HepG2 (cell line): Measurements from ENCODE around the gene AHRR. TPM values are rescaled to one million over a fixed set of nuclear protein-coding genes. Genes with fewer than 3 reads are reported as not detected.

ENCODE experiments used
- ASH2L ChIP-seq: fragments of 300-600, 200-600 bp; sonication (generic); IDR thresholded peaks from 2 replicates; pipeline ENCODE4 v1.7.0; 2017; ENCODE audit warnings: low read depth, mild to moderate bottlenecking, moderate library complexity, mixed read lengths, low read length; ENCODE audit not compliant: insufficient read length
- CBX1 ChIP-seq: IDR thresholded peaks from one replicate; pipeline ENCODE4 v1.6.1; 2016; ENCODE audit warnings: antibody characterized with exemption, low read depth
- DMAP1 ChIP-seq: IDR thresholded peaks from 2 replicates; pipeline ENCODE4 v1.6.1; 2016
- ELF1 ChIP-seq: sonication (generic); formaldehyde crosslinking; IDR thresholded peaks from 2 replicates; pipeline ENCODE4 v1.4.0; 2020; ENCODE audit warnings: missing genetic modification reagents
- FUBP1 ChIP-seq: sonication (generic); formaldehyde crosslinking; IDR thresholded peaks from 2 replicates; pipeline ENCODE4 v1.5.1; 2020; ENCODE audit warnings: missing genetic modification reagents, mild to moderate bottlenecking, borderline replicate concordance
- GABPB1 ChIP-seq: IDR thresholded peaks from 2 replicates; pipeline ENCODE4 v1.6.1; 2016; ENCODE audit warnings: mild to moderate bottlenecking, missing genetic modification reagents, moderate library complexity, missing compliant biosample characterization
- HNF1B ChIP-seq: sonication (generic); formaldehyde crosslinking; IDR thresholded peaks from 2 replicates; pipeline ENCODE4 v1.5.1; 2020; ENCODE audit warnings: mild to moderate bottlenecking, moderate library complexity, missing genetic modification reagents
- KDM5B ChIP-seq: sonication (generic); formaldehyde crosslinking; IDR thresholded peaks from 2 replicates; pipeline ENCODE4 v1.4.0; 2020; ENCODE audit warnings: missing genetic modification reagents, mild to moderate bottlenecking, borderline replicate concordance
- SPEN ChIP-seq: sonication (generic); formaldehyde crosslinking; IDR thresholded peaks from 2 replicates; pipeline ENCODE4 v1.5.1; 2020; ENCODE audit warnings: low read depth, mild to moderate bottlenecking, missing genetic modification reagents
- STAT5B ChIP-seq: sonication (generic); formaldehyde crosslinking; IDR thresholded peaks from 2 replicates; pipeline ENCODE4 v1.4.0; 2020; ENCODE audit warnings: missing genetic modification reagents
- THAP9 ChIP-seq: sonication (generic); formaldehyde crosslinking; IDR thresholded peaks from 2 replicates; pipeline ENCODE4; 2020; ENCODE audit warnings: missing genetic modification reagents, mild to moderate bottlenecking, borderline replicate concordance
- ZIK1 ChIP-seq: sonication (generic); formaldehyde crosslinking; IDR thresholded peaks from 2 replicates; pipeline ENCODE4 v1.5.0; 2020; ENCODE audit warnings: mild to moderate bottlenecking, low read depth, missing genetic modification reagents, borderline replicate concordance
- ZNF256 ChIP-seq: sonication (generic); formaldehyde crosslinking; conservative IDR thresholded peaks from 2 replicates; pipeline ENCODE4 v1.4.0; 2020; ENCODE audit warnings: missing genetic modification reagents
- ZNF441 ChIP-seq: sonication (generic); formaldehyde crosslinking; IDR thresholded peaks from 2 replicates; pipeline ENCODE4 v1.7.0; 2021; ENCODE audit warnings: missing genetic modification reagents, borderline replicate concordance
- ZNF496 ChIP-seq: sonication (generic); formaldehyde crosslinking; IDR thresholded peaks from 2 replicates; pipeline ENCODE4 v1.8.1; 2023; ENCODE audit warnings: mild to moderate bottlenecking, moderate library complexity, missing genetic modification reagents; ENCODE audit not compliant: insufficient replicate concordance
- ZNF570 ChIP-seq: sonication (generic); formaldehyde crosslinking; IDR thresholded peaks from 2 replicates; pipeline ENCODE4 v1.4.0; 2020; ENCODE audit warnings: mild to moderate bottlenecking, missing genetic modification reagents, borderline replicate concordance
- ZNF737 ChIP-seq: sonication (generic); formaldehyde crosslinking; IDR thresholded peaks from 2 replicates; pipeline ENCODE4 v1.5.0; 2020; ENCODE audit warnings: missing genetic modification reagents, mild to moderate bottlenecking, borderline replicate concordance
- ZNF792 ChIP-seq: IDR thresholded peaks from 2 replicates; pipeline ENCODE4 v1.6.1; 2016
- ZSCAN25 ChIP-seq: sonication (generic); formaldehyde crosslinking; IDR thresholded peaks from 2 replicates; pipeline ENCODE4 v1.8.0; 2022; ENCODE audit warnings: mild to moderate bottlenecking, missing genetic modification reagents
- polyA plus RNA-seq, 8 experiments: library from polyadenylated mRNA; depleted of rRNA in 3 of 8; stranded (reverse) in 7 of 8; unstranded in 1 of 8; fragments of >200 nt; fragmentation: Illumina TruSeq in 4 of 8; extraction: Trizol in 4 of 8; gene quantifications; 2 replicates each; pipeline versions ENCODE4 v1.2.1 to v1.2.3, GENCODE V29; 2011 to 2016; ENCODE audit warnings: low read depth in 4 of 8, missing spikeins in 1 of 8, mixed read lengths in 1 of 8; ENCODE audit not compliant: insufficient read depth in 1 of 8
- total RNA-seq, 5 experiments: library from RNA; depleted of rRNA; stranded (reverse); fragments of >200 nt; fragmentation: Illumina TruSeq; extraction: Trizol; gene quantifications; 2 replicates each; pipeline ENCODE4 v1.2.3, GENCODE V29; 2016; ENCODE audit warnings: low read depth in 1 of 5

The AHRR gene
- total and polyA plus RNA-seq, 2 of the 13 experiments (the other 11 are each of a cell fraction or from before 2014, with no cell fraction given) = 0.28 to 0.35 TPM

- peak; percentile 86 for TF ChIP-seq ELF1
- TF ChIP-seq ZNF441 (CRISPR knock-in tag) = peak; percentile 40; the same call in 1 of the 2 replicates
- no peak for TF ChIP-seq ZNF570 (CRISPR knock-in tag)
- no peak for TF ChIP-seq ZNF496 (CRISPR knock-in tag)
- 0 out of 2 replicates have a peak, but pooled peaks have one; percentile 49 for TF ChIP-seq ZNF256 (CRISPR knock-in tag)
- peak; percentile 79 for TF ChIP-seq SPEN (CRISPR knock-in tag)
- peak; percentile 83 for TF ChIP-seq KDM5B (CRISPR knock-in tag)
- peak; percentile 71; the same call in 1 of the 2 replicates for TF ChIP-seq ZNF792 (CRISPR knock-in tag)
- TF ChIP-seq FUBP1 (CRISPR knock-in tag) = no peak
- peak; percentile 16; the same call in 1 of the 2 replicates for TF ChIP-seq THAP9 (CRISPR knock-in tag)
- TF ChIP-seq ZIK1 = peak; percentile 53; the same call in 1 of the 2 replicates
- TF ChIP-seq CBX1 = peak; percentile 48
- TF ChIP-seq HNF1B (CRISPR knock-in tag) = 0 out of 2 replicates have a peak, but pooled peaks have one; percentile 28
- TF ChIP-seq GABPB1 = peak; percentile 97
- TF ChIP-seq ZNF737 (CRISPR knock-in tag) = no peak
- TF ChIP-seq STAT5B (CRISPR knock-in tag) = no peak
- peak; percentile 69; the same call in 1 of the 2 replicates for TF ChIP-seq DMAP1
- no peak for TF ChIP-seq ZSCAN25 (CRISPR knock-in tag)
- peak; percentile 57 for TF ChIP-seq ASH2L
Measured at GRCh38 chr5:442335-443238, 121.1 kb downstream of the AHRR start, which contains the start of gene EXOC3 (continued).
